Ramos (cell line): Measurements from ENCODE around the gene MORF4L2.

Experiments used
- in situ Hi-C: fragments of 300-500 bp; cut with MboI; formaldehyde crosslinking; loops from one replicate; pipeline ENCODE4 v1.14.3; 2022; ENCODE audit warnings: low sequenced_read_pairs; ENCODE audit not compliant: unreplicated experiment

Gene MORF4L2

GRCh38 chrX:103686199-103687072 is at the start of gene MORF4L2:
TSS of gene MORF4L2 (minus strand) at chrX:103686699. CDS start at chrX:103677027, 9,672 bp downstream.
- in situ Hi-C loops: no loop called here

GRCh38 chrX:103734125-103734760 is 47.7 kb upstream of the MORF4L2 start:
- in situ Hi-C loops: no loop called here

GRCh38 chrX:103733017-103733416 is 46.5 kb upstream of the MORF4L2 start:
- in situ Hi-C loops: no loop called here

GRCh38 chrX:103730796-103731493 is 44.4 kb upstream of the MORF4L2 start:
- in situ Hi-C loops: no loop called here

GRCh38 chrX:103730147-103730795 is 43.8 kb upstream of the MORF4L2 start:
- in situ Hi-C loops: no loop called here

GRCh38 chrX:103729015-103729414 is 42.5 kb upstream of the MORF4L2 start:
- in situ Hi-C loops: no loop called here

GRCh38 chrX:103727115-103727514 is 40.6 kb upstream of the MORF4L2 start:
- in situ Hi-C loops: no loop called here

- in situ Hi-C loops: no loop called here
These were observed 40.0 kb upstream of the MORF4L2 start for GRCh38 chrX:103726477-103726876.

- in situ Hi-C loops: no loop called here
These were observed 36.0 kb upstream of the MORF4L2 start for GRCh38 chrX:103722505-103722904.

- in situ Hi-C loops: loop anchor here (10.0 kb wide), 1 partner anchor 97 kb away; no protein-coding TSS in a partner anchor
These were observed 31.6 kb upstream of the MORF4L2 start for GRCh38 chrX:103718120-103718519.

GRCh38 chrX:103716962-103717361 is 30.5 kb upstream of the MORF4L2 start:
- in situ Hi-C loops: loop anchor here (10.0 kb wide), 1 partner anchor 98 kb away; no protein-coding TSS in a partner anchor

- in situ Hi-C loops: loop anchor here (10.0 kb wide), 1 partner anchor 104 kb away; no protein-coding TSS in a partner anchor
These were observed 24.1 kb upstream of the MORF4L2 start, which contains the start of gene TMEM31 for GRCh38 chrX:103710609-103711008. TSS of gene TMEM31 (plus strand) at chrX:103710909. CDS start at chrX:103712259, 1,350 bp downstream.

GRCh38 chrX:103704863-103705262 is 18.4 kb upstream of the MORF4L2 start:
- in situ Hi-C loops: no loop called here

- in situ Hi-C loops: no loop called here
These were observed 12.7 kb upstream of the MORF4L2 start for GRCh38 chrX:103699243-103699642.

- in situ Hi-C loops: no loop called here
These were observed 11.2 kb upstream of the MORF4L2 start for GRCh38 chrX:103697687-103698086.

GRCh38 chrX:103691059-103691458 is 4.6 kb upstream of the MORF4L2 start:
- in situ Hi-C loops: no loop called here

- in situ Hi-C loops: no loop called here
These were observed 2.4 kb upstream of the MORF4L2 start for GRCh38 chrX:103688946-103689345.

- in situ Hi-C loops: no loop called here
These were observed 1.2 kb upstream of the MORF4L2 start for GRCh38 chrX:103687696-103688201.

GRCh38 chrX:103687073-103687695 is 685 bp upstream of the MORF4L2 start:
- in situ Hi-C loops: no loop called here
